Measurements from ENCODE around the gene IGSF21.

Gene IGSF21

GRCh38 chr1:18203645-18204044, 96.0 kb downstream of the IGSF21 start:
- Histone ChIP-seq H3K27me3 (ENCODE audit: control insufficient read depth, low read length) (0 out of 2 replicates have a peak, but pooled peaks cover 2% of the 10 kb centered on the region), H4K20me1 (ENCODE audit: control insufficient read depth, insufficient read depth, low read depth, low read length) (no peaks in the 10 kb centered on the region), H3K79me2 (ENCODE audit: control insufficient read depth, low read length) (no peaks in the 10 kb centered on the region), H3K4me1 (ENCODE audit: control insufficient read depth, low read length) (no peaks in the 10 kb centered on the region), H3K36me3 (ENCODE audit: control insufficient read depth, low read length) (no peaks in the 10 kb centered on the region), H3K4me3 (ENCODE audit: low read length) (no peak overlapping the region), H3K9me2 (replicated peaks; ENCODE audit: control insufficient read depth, low read length) (no peaks in the 10 kb centered on the region), H3K27ac (ENCODE audit: low read depth, low read length) (no peak overlapping the region), H3F3A (ENCODE audit: control insufficient read depth, insufficient read depth) (no peaks in the 10 kb centered on the region), H3K4me2 (ENCODE audit: low read length) (no peak overlapping the region), H3K9me3 (ENCODE audit: control insufficient read depth, insufficient read depth, low read length) (no peaks in the 10 kb centered on the region)
- no peak for TF ChIP-seq EZH2phosphoT487 (IDR thresholded peaks at IDR 0.05; ENCODE audit: borderline replicate concordance, low read length)
- no peak for TF ChIP-seq CTCF (IDR thresholded peaks at IDR 0.05; ENCODE audit: low read depth, low read length, poor library complexity, severe bottlenecking)

- Histone ChIP-seq H3K27ac (ENCODE audit: low read depth, low read length) (no peak overlapping the region), H3F3A (ENCODE audit: control insufficient read depth, insufficient read depth) (no peaks in the 10 kb centered on the region), H3K4me2 (ENCODE audit: low read length) (no peak overlapping the region), H3K27me3 (ENCODE audit: control insufficient read depth, low read length) (0 out of 2 replicates have a peak, but pooled peaks cover 2% of the 10 kb centered on the region), H3K36me3 (ENCODE audit: control insufficient read depth, low read length) (no peaks in the 10 kb centered on the region), H3K79me2 (ENCODE audit: control insufficient read depth, low read length) (no peaks in the 10 kb centered on the region), H4K20me1 (ENCODE audit: control insufficient read depth, insufficient read depth, low read depth, low read length) (no peaks in the 10 kb centered on the region), H3K4me3 (ENCODE audit: low read length) (no peak overlapping the region), H3K9me2 (replicated peaks; ENCODE audit: control insufficient read depth, low read length) (no peaks in the 10 kb centered on the region), H3K4me1 (ENCODE audit: control insufficient read depth, low read length) (no peaks in the 10 kb centered on the region), H3K9me3 (ENCODE audit: control insufficient read depth, insufficient read depth, low read length) (no peaks in the 10 kb centered on the region)
- TF ChIP-seq EZH2phosphoT487 (IDR thresholded peaks at IDR 0.05; ENCODE audit: borderline replicate concordance, low read length) (no peak), CTCF (IDR thresholded peaks at IDR 0.05; ENCODE audit: low read depth, low read length, poor library complexity, severe bottlenecking) (no peak)
Observed at GRCh38 chr1:18204575-18204974, 97.0 kb downstream of the IGSF21 start.

- no peaks in the 10 kb centered on the region for H3K36me3 ChIP-seq (ENCODE audit: control insufficient read depth, low read length)
- no peak for TF ChIP-seq CTCF (IDR thresholded peaks at IDR 0.05; ENCODE audit: low read depth, low read length, poor library complexity, severe bottlenecking)
- no peak for TF ChIP-seq EZH2phosphoT487 (IDR thresholded peaks at IDR 0.05; ENCODE audit: borderline replicate concordance, low read length)
- H3K4me2 ChIP-seq (ENCODE audit: low read length) = no peak overlapping the region
- H3K4me1 ChIP-seq (ENCODE audit: control insufficient read depth, low read length) = no peaks in the 10 kb centered on the region
- no peaks in the 10 kb centered on the region for H3K9me3 ChIP-seq (ENCODE audit: control insufficient read depth, insufficient read depth, low read length)
- H3K27me3 ChIP-seq (ENCODE audit: control insufficient read depth, low read length) = 0 out of 2 replicates have a peak, but pooled peaks cover 2% of the 10 kb centered on the region
- H3K9me2 ChIP-seq (replicated peaks; ENCODE audit: control insufficient read depth, low read length) = no peaks in the 10 kb centered on the region
- no peak overlapping the region for H3K27ac ChIP-seq (ENCODE audit: low read depth, low read length)
- H3F3A ChIP-seq (ENCODE audit: control insufficient read depth, insufficient read depth) = no peaks in the 10 kb centered on the region
- H3K79me2 ChIP-seq (ENCODE audit: control insufficient read depth, low read length) = no peaks in the 10 kb centered on the region
- no peaks in the 10 kb centered on the region for H4K20me1 ChIP-seq (ENCODE audit: control insufficient read depth, insufficient read depth, low read depth, low read length)
- no peak overlapping the region for H3K4me3 ChIP-seq (ENCODE audit: low read length)
Observed at GRCh38 chr1:18205319-18205718, 97.7 kb downstream of the IGSF21 start.
